SK-N-SH (cell line): Measurements from ENCODE around the gene ALDH9A1. TPM values are rescaled to one million over a fixed set of nuclear protein-coding genes. Genes with fewer than 3 reads are reported as not detected.

ENCODE experiments used
- CTCF ChIA-PET: fragments of 300-600, 350-600 bp; formaldehyde crosslinking; extraction: SDS; loops from one replicate; lab custom pipeline; 2021; lab: Yijun Ruan, JAX
- POLR2A ChIA-PET: fragments of 350-600 bp; sonication (Branson Sonifier 250); formaldehyde crosslinking; extraction: SDS; loops from one replicate; lab custom pipeline; 2020; ENCODE audit warnings: antibody characterized with exemption, inconsistent platforms; lab: Yijun Ruan, JAX
- DNase-seq: peaks from one replicate; pipeline ENCODE4 v3.0.0; 2012
- H2AFZ ChIP-seq: fragments of 200-600 bp; sonication (generic); 2 replicates; pipeline ENCODE4 v1.8.1; 2016; ENCODE audit warnings: antibody characterized with exemption, mild to moderate bottlenecking, low read depth
- H3F3A ChIP-seq: fragments of 200-600 bp; sonication (generic); replicated peaks from 2 replicates; pipeline ENCODE3; 2016; ENCODE audit warnings: antibody characterized with exemption, mild to moderate bottlenecking; ENCODE audit not compliant: insufficient read depth
- H3K27ac ChIP-seq, 2 experiments: fragments of 200-500 bp in 1 of 2; fragments of 200-600 bp in 1 of 2; sonication (Bioruptor generic) in 1 of 2; sonication (generic), shearing (Covaris generic) in 1 of 2; 2 replicates each; pipeline versions ENCODE4 v1.5.1 to v1.6.1; 2014 to 2016; ENCODE audit warnings: low read depth in 2 of 2, inconsistent platforms in 1 of 2, low read length in 1 of 2, mild to moderate bottlenecking in 1 of 2, mixed read lengths in 1 of 2
- H3K27me3 ChIP-seq: fragments of 200-600 bp; sonication (generic), shearing (Covaris generic); 2 replicates; pipeline ENCODE4 v1.6.1; 2016; ENCODE audit warnings: mixed run types; ENCODE audit not compliant: insufficient read depth
- H3K36me3 ChIP-seq, 2 experiments: fragments of 200-500 bp in 1 of 2; fragments of 200-600 bp in 1 of 2; sonication (Bioruptor generic) in 1 of 2; sonication (generic) in 1 of 2; replicated peaks in 1 of 2; 2 replicates each; pipeline versions ENCODE3 to v1.5.1; 2014 to 2016; ENCODE audit warnings: low read length in 1 of 2, mild to moderate bottlenecking in 1 of 2; ENCODE audit not compliant: insufficient read depth in 2 of 2, control insufficient read depth in 1 of 2
- H3K4me1 ChIP-seq, 2 experiments: fragments of 200-500 bp in 1 of 2; fragments of 200-600 bp in 1 of 2; sonication (Bioruptor generic) in 1 of 2; sonication (generic), shearing (Covaris generic) in 1 of 2; 2 replicates each; pipeline versions ENCODE4 v1.5.1 to v1.6.1; 2014 to 2016; ENCODE audit warnings: low read depth in 1 of 2, low read length in 1 of 2, mixed run types in 1 of 2; ENCODE audit not compliant: insufficient read depth in 2 of 2, control insufficient read depth in 1 of 2
- H3K4me2 ChIP-seq: fragments of 200-600 bp; sonication (generic), shearing (Covaris generic); 2 replicates; pipeline ENCODE4 v1.6.1; 2017; ENCODE audit warnings: mixed run types
- H3K4me3 ChIP-seq, 2 experiments: fragments of 200-500 bp in 1 of 2; fragments of 200-600 bp in 1 of 2; sonication (Bioruptor generic) in 1 of 2; sonication (generic), shearing (Covaris generic) in 1 of 2; 2 replicates each; pipeline versions ENCODE4 v1.5.1 to v1.8.1; 2014 to 2016; ENCODE audit warnings: low read depth in 2 of 2, inconsistent platforms in 1 of 2, low read length in 1 of 2, mild to moderate bottlenecking in 1 of 2, mixed read lengths in 1 of 2, moderate library complexity in 1 of 2
- H3K79me2 ChIP-seq: fragments of 200-600 bp; sonication (generic); 2 replicates; pipeline ENCODE4 v1.8.1; 2017; ENCODE audit warnings: mild to moderate bottlenecking; ENCODE audit not compliant: insufficient read depth
- H3K9ac ChIP-seq: fragments of 200-600 bp; sonication (generic); 2 replicates; pipeline ENCODE4 v1.6.1; 2017; ENCODE audit warnings: mixed run types
- H3K9me2 ChIP-seq: fragments of 200-600 bp; sonication (generic); 2 replicates; pipeline ENCODE4 v1.6.1; 2017; ENCODE audit warnings: mixed run types
- H3K9me3 ChIP-seq: fragments of 200-600 bp; sonication (generic); 2 replicates; pipeline ENCODE4 v1.6.1; 2017; ENCODE audit warnings: mixed run types, mild to moderate bottlenecking, moderate library complexity
- H4K20me1 ChIP-seq: fragments of 200-600 bp; sonication (generic); 2 replicates; pipeline ENCODE4 v1.6.1; 2017; ENCODE audit warnings: mild to moderate bottlenecking, mixed run types; ENCODE audit not compliant: insufficient read depth
- CHD2 ChIP-seq: fragments of 150-350 bp; IDR thresholded peaks from 2 replicates; pipeline ENCODE4 v1.6.1; 2018; ENCODE audit warnings: low read length; ENCODE audit not compliant: partially characterized antibody
- ELF1 ChIP-seq: IDR thresholded peaks from 2 replicates; pipeline ENCODE4 v1.4.0; 2012
- FOSL2 ChIP-seq: IDR thresholded peaks from 2 replicates; pipeline ENCODE4 v1.4.0; 2012; ENCODE audit warnings: low read depth, mild to moderate bottlenecking, moderate library complexity, borderline replicate concordance
- IRF3 ChIP-seq: fragments of 150-350 bp; IDR thresholded peaks from 2 replicates; pipeline ENCODE4 v1.6.1; 2016; ENCODE audit warnings: mild to moderate bottlenecking, low read depth, low read length
- JUND ChIP-seq: IDR thresholded peaks from 2 replicates; pipeline ENCODE4 v1.4.0; 2012
- MEF2A ChIP-seq: IDR thresholded peaks from 2 replicates; pipeline ENCODE4 v1.4.0; 2012; ENCODE audit warnings: low read depth, borderline replicate concordance
- MXI1 ChIP-seq: IDR thresholded peaks from 2 replicates; pipeline ENCODE4 v1.6.1; 2012; ENCODE audit warnings: mild to moderate bottlenecking, low read depth, low read length, improper control_type of control experiment
- NFIC ChIP-seq: IDR thresholded peaks from 2 replicates; pipeline ENCODE4 v1.4.0; 2012; ENCODE audit warnings: borderline replicate concordance
- NRF1 ChIP-seq: IDR thresholded peaks from 2 replicates; pipeline ENCODE4 v1.6.1; 2012; ENCODE audit warnings: low read depth, mild to moderate bottlenecking, low read length
- POLR2AphosphoS5 ChIP-seq: IDR thresholded peaks from 2 replicates; pipeline ENCODE4 v1.6.1; 2012; ENCODE audit warnings: low read depth, low read length
- RAD21 ChIP-seq: IDR thresholded peaks from 2 replicates; pipeline ENCODE4 v1.6.1; 2012; ENCODE audit warnings: mild to moderate bottlenecking, low read length
- SIN3A ChIP-seq: IDR thresholded peaks from 2 replicates; pipeline ENCODE4 v1.6.1; 2012; ENCODE audit warnings: low read depth, mild to moderate bottlenecking, low read length, moderate library complexity, borderline replicate concordance
- TAF1 ChIP-seq: IDR thresholded peaks from 2 replicates; pipeline ENCODE4 v1.6.1; 2012; ENCODE audit warnings: low read depth, mild to moderate bottlenecking, low read length, moderate library complexity, borderline replicate concordance
- USF1 ChIP-seq: IDR thresholded peaks from 2 replicates; pipeline ENCODE4 v1.4.0; 2012; ENCODE audit warnings: low read depth, borderline replicate concordance
- WGBS: methylation state at CpG from one replicate; pipeline ENCODE4 v1.1.6; 2017; ENCODE audit warnings: low lambda C conversion rate; 5-methylcytosine and 5-hydroxymethylcytosine counted together
- polyA plus RNA-seq, 3 experiments: library from polyadenylated mRNA; depleted of rRNA; stranded (reverse); fragments of >200 nt; gene quantifications; 2 replicates each; pipeline ENCODE4 v1.2.3, GENCODE V29; 2012
- TF ChIP-seq, protein P1 (sequence below): fragments of 200-600 bp; sonication (generic); IDR thresholded peaks from 2 replicates; pipeline ENCODE4 v1.6.1; 2017; ENCODE audit warnings: antibody characterized with exemption, mild to moderate bottlenecking, moderate library complexity
- TF ChIP-seq, protein P2 (sequence below): IDR thresholded peaks from 2 replicates; pipeline ENCODE4 v1.6.1; 2012; ENCODE audit warnings: mild to moderate bottlenecking, low read depth, low read length, moderate library complexity
- TF ChIP-seq, protein P3 (sequence below): IDR thresholded peaks from 2 replicates; pipeline ENCODE4 v1.4.0; 2012; ENCODE audit warnings: low read depth

ALDH9A1 gene
- polyA plus RNA-seq, 1 of the 3 experiments (the other 2 are of a cell fraction) = 31.3 TPM

- TF ChIP-seq NRF1 = no peak
- peak; percentile 5; the same call in 1 of the 2 replicates for TF ChIP-seq RAD21
Observed at GRCh38 chr1:165631342-165632151, 66.8 kb downstream of the ALDH9A1 start (continued).

DNA sequence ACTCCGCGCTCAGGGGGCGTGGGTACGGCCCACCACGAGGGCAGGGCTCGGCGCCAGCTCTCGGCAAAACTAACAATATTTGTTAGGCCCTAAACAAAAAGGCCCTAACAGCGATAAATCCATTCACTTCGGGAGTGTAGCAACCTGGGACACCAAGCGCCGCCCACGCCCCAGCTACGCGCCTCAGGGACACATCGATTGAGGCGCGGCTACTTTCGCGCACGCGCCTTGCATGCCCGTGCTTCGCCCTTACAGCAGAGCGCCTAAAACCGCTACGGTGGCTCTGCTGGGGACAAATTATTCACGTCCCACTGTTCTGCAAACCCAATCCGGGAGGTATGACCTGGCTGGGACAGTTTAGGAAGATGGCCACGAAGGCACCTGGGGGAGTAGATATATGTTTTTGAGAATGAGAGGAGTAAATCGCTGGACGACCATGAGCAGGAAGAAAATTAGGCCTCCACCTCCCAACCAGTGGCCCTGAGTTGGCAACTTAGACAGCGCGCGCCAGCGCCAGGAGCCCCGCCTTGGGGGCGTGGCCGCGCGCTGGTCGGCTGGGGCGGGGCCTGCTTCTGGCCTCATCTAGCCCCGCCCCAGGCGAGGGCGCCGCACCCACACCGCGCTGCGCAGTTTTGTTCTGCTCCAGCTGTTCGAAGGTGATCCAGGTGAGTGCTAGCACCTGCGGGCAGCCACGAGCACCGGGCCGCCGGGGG, 67.6 kb downstream of the ALDH9A1 start, which contains the start of gene MGST3:
TSS of gene MGST3 (plus strand) at position 606 of the 713 bp plus-strand sequence. CDS start 18,614 bp downstream, outside the sequence.
- CTCF ChIA-PET = interaction anchor here (2.0 kb wide), 1 partner anchor 30 kb away, joined by 9 read pairs; no protein-coding TSS in a partner anchor
- H3K4me2 ChIP-seq = peak within 1 kb of the TSS; percentile 79
- peak; percentile 93 for DNase-seq
- peak within 1 kb of the TSS; percentile 77 to 99 for H3K4me3 ChIP-seq
- no peaks in the 10 kb centered on the region for H3K27me3 ChIP-seq
- H3K4me1 ChIP-seq = peaks cover 9 to 24% of the 10 kb centered on the region in 2 experiments; a peak in 3 of 4 replicates
- POLR2A ChIA-PET = interaction anchor here (0.9 kb wide), 1 partner anchor 67 kb away, joined by 3 read pairs; no protein-coding TSS in a partner anchor
- peaks cover 38% of the 10 kb centered on the region for H3K79me2 ChIP-seq
- 1% methylated on average over 39 of the region's 56 CpGs for WGBS
- H3K9ac ChIP-seq = peak within 1 kb of the TSS; percentile 69
- peaks cover 4 to 8% of the 10 kb centered on the region in 2 experiments for H3K36me3 ChIP-seq
- TF ChIP-seq NFIC (0 out of 2 replicates have a peak, but pooled peaks have one; percentile 22), SIN3A (peak; percentile 10; the same call in 1 of the 2 replicates), USF1 (no peak), IRF3 (no peak), POLR2AphosphoS5 (peak; percentile 63), FOSL2 (no peak), NRF1 (peak; percentile 73), TAF1 (0 out of 2 replicates have a peak, but pooled peaks have one; percentile 40), CHD2 (peak; percentile 18), MEF2A (no peak), JUND (no peak), ELF1 (peak; percentile 41; the same call in 1 of the 2 replicates), MXI1 (peak; percentile 67)
- TF ChIP-seq, protein P1, sequence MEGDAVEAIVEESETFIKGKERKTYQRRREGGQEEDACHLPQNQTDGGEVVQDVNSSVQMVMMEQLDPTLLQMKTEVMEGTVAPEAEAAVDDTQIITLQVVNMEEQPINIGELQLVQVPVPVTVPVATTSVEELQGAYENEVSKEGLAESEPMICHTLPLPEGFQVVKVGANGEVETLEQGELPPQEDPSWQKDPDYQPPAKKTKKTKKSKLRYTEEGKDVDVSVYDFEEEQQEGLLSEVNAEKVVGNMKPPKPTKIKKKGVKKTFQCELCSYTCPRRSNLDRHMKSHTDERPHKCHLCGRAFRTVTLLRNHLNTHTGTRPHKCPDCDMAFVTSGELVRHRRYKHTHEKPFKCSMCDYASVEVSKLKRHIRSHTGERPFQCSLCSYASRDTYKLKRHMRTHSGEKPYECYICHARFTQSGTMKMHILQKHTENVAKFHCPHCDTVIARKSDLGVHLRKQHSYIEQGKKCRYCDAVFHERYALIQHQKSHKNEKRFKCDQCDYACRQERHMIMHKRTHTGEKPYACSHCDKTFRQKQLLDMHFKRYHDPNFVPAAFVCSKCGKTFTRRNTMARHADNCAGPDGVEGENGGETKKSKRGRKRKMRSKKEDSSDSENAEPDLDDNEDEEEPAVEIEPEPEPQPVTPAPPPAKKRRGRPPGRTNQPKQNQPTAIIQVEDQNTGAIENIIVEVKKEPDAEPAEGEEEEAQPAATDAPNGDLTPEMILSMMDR = no peak
- TF ChIP-seq, protein P2, sequence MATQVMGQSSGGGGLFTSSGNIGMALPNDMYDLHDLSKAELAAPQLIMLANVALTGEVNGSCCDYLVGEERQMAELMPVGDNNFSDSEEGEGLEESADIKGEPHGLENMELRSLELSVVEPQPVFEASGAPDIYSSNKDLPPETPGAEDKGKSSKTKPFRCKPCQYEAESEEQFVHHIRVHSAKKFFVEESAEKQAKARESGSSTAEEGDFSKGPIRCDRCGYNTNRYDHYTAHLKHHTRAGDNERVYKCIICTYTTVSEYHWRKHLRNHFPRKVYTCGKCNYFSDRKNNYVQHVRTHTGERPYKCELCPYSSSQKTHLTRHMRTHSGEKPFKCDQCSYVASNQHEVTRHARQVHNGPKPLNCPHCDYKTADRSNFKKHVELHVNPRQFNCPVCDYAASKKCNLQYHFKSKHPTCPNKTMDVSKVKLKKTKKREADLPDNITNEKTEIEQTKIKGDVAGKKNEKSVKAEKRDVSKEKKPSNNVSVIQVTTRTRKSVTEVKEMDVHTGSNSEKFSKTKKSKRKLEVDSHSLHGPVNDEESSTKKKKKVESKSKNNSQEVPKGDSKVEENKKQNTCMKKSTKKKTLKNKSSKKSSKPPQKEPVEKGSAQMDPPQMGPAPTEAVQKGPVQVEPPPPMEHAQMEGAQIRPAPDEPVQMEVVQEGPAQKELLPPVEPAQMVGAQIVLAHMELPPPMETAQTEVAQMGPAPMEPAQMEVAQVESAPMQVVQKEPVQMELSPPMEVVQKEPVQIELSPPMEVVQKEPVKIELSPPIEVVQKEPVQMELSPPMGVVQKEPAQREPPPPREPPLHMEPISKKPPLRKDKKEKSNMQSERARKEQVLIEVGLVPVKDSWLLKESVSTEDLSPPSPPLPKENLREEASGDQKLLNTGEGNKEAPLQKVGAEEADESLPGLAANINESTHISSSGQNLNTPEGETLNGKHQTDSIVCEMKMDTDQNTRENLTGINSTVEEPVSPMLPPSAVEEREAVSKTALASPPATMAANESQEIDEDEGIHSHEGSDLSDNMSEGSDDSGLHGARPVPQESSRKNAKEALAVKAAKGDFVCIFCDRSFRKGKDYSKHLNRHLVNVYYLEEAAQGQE = 0 out of 2 replicates have a peak, but pooled peaks have one; percentile 56
- TF ChIP-seq, protein P3, sequence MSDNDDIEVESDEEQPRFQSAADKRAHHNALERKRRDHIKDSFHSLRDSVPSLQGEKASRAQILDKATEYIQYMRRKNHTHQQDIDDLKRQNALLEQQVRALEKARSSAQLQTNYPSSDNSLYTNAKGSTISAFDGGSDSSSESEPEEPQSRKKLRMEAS = peak; percentile 76; the same call in 1 of the 2 replicates
- peak within 1 kb of the TSS; percentile 80 to 96 for H3K27ac ChIP-seq
- peak within 1 kb of the TSS; percentile 95 for H2AFZ ChIP-seq
- peaks cover 18% of the 10 kb centered on the region for H4K20me1 ChIP-seq
- no peaks in the 10 kb centered on the region for H3K9me3 ChIP-seq
- peaks cover 11% of the 10 kb centered on the region for H3F3A ChIP-seq
- H3K9me2 ChIP-seq = no peaks in the 10 kb centered on the region
